ENCODE results near the gene ISL1. TPM values are rescaled to one million over a fixed set of nuclear protein-coding genes. Genes with fewer than 3 reads are reported as not detected.

The ISL1 gene
- polyA plus RNA-seq, 1 donor (not counting 4 experiments of a cell fraction or from before 2014, with no cell fraction given), result 4.5 TPM

GRCh38 chr5:51388488-51389287 lies 5.4 kb downstream of the ISL1 start:
- no peak for FAIRE-seq
- Histone ChIP-seq H2AFZ (ENCODE audit: control insufficient read depth, low read length) (no peak overlapping the region), H3K9me3 (ENCODE audit: control insufficient read depth, low read depth, low read length) (no peaks in the 10 kb centered on the region), H3K27me3 (ENCODE audit: control insufficient read depth, extremely low read depth, insufficient read depth, low read length) (no peaks in the 10 kb centered on the region), H3K4me3 (ENCODE audit: control insufficient read depth in 2 of 3, extremely low read depth in 1 of 3, insufficient read depth in 2 of 3, low read depth in 1 of 3, low read length in 3 of 3) (no peak overlapping the region), H3K9me1 (ENCODE audit: control insufficient read depth, extremely low read depth, insufficient read depth, low read length) (no peaks in the 10 kb centered on the region), H3K27ac (ENCODE audit: control insufficient read depth, insufficient read depth, low read length) (no peak overlapping the region), H3K9ac (ENCODE audit: control insufficient read depth, extremely low read depth, insufficient read depth, low read length) (no peak overlapping the region), H3K79me2 (ENCODE audit: control insufficient read depth, insufficient read depth, low read length) (peaks cover 37% of the 10 kb centered on the region), H4K20me1 (ENCODE audit: control insufficient read depth, extremely low read depth, insufficient read depth, low read length) (no peaks in the 10 kb centered on the region), H3K4me2 (ENCODE audit: control insufficient read depth, extremely low read depth, insufficient read depth, low read depth, low read length) (no peak overlapping the region), H3K4me1 (ENCODE audit: control insufficient read depth, extremely low read depth, insufficient read depth, low read length) (peaks cover 14% of the 10 kb centered on the region), H3K36me3 (ENCODE audit: control insufficient read depth in 2 of 2, extremely low read depth in 1 of 2, insufficient read depth in 2 of 2, low read length in 2 of 2) (peaks cover 1 to 14% of the 10 kb centered on the region in 2 experiments)
- dilution Hi-C loops (cut with MboI; ENCODE audit: extremely low pct_ligation_motif_present, low sequenced_read_pairs), result no loop called here
- no peak for DNase-seq (ENCODE audit: low read depth, low spot score)
- TF ChIP-seq, protein P1, sequence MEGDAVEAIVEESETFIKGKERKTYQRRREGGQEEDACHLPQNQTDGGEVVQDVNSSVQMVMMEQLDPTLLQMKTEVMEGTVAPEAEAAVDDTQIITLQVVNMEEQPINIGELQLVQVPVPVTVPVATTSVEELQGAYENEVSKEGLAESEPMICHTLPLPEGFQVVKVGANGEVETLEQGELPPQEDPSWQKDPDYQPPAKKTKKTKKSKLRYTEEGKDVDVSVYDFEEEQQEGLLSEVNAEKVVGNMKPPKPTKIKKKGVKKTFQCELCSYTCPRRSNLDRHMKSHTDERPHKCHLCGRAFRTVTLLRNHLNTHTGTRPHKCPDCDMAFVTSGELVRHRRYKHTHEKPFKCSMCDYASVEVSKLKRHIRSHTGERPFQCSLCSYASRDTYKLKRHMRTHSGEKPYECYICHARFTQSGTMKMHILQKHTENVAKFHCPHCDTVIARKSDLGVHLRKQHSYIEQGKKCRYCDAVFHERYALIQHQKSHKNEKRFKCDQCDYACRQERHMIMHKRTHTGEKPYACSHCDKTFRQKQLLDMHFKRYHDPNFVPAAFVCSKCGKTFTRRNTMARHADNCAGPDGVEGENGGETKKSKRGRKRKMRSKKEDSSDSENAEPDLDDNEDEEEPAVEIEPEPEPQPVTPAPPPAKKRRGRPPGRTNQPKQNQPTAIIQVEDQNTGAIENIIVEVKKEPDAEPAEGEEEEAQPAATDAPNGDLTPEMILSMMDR (optimal IDR thresholded peaks at IDR 0.05 in 1 of 3, IDR thresholded peaks at IDR 0.05 in 1 of 3, conservative IDR thresholded peaks at IDR 0.05 in 1 of 3; ENCODE audit: extremely low read depth in 1 of 3, insufficient read depth in 2 of 3, low read length in 3 of 3), result no peak

DNA sequence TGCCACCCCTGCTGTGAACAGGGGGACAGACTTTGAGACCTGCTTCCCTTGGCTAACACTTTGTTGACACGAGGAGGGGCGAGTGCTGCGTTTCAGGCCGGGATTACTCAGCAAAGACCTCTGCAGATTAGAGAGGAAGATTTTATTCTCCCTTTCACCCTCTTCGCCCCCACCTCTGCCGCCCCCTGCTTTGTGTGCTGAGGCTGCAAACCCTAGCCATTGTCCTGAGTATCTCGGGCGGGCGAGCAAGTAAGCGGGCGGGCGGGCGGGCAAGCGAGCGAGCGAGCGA lies 6.0 kb downstream of the ISL1 start:
- Histone ChIP-seq H3K4me2 (ENCODE audit: control insufficient read depth, extremely low read depth, insufficient read depth, low read depth, low read length) (no peak overlapping the region), H3K9me3 (ENCODE audit: control insufficient read depth, low read depth, low read length) (no peaks in the 10 kb centered on the region), H3K4me1 (ENCODE audit: control insufficient read depth, extremely low read depth, insufficient read depth, low read length) (peaks cover 14% of the 10 kb centered on the region), H4K20me1 (ENCODE audit: control insufficient read depth, extremely low read depth, insufficient read depth, low read length) (no peaks in the 10 kb centered on the region), H3K27me3 (ENCODE audit: control insufficient read depth, extremely low read depth, insufficient read depth, low read length) (no peaks in the 10 kb centered on the region), H3K4me3 (ENCODE audit: control insufficient read depth in 2 of 3, extremely low read depth in 1 of 3, insufficient read depth in 2 of 3, low read depth in 1 of 3, low read length in 3 of 3) (no peak overlapping the region), H3K9me1 (ENCODE audit: control insufficient read depth, extremely low read depth, insufficient read depth, low read length) (no peaks in the 10 kb centered on the region), H3K36me3 (ENCODE audit: control insufficient read depth in 2 of 2, extremely low read depth in 1 of 2, insufficient read depth in 2 of 2, low read length in 2 of 2) (peaks cover 1 to 14% of the 10 kb centered on the region in 2 experiments), H3K79me2 (ENCODE audit: control insufficient read depth, insufficient read depth, low read length) (peaks cover 33% of the 10 kb centered on the region), H3K27ac (ENCODE audit: control insufficient read depth, insufficient read depth, low read length) (no peak overlapping the region), H3K9ac (ENCODE audit: control insufficient read depth, extremely low read depth, insufficient read depth, low read length) (no peak overlapping the region), H2AFZ (ENCODE audit: control insufficient read depth, low read length) (no peak overlapping the region)
- DNase-seq (ENCODE audit: low read depth, low spot score) (no peak), FAIRE-seq (no peak)
- TF ChIP-seq, protein P1 (optimal IDR thresholded peaks at IDR 0.05 in 1 of 3, IDR thresholded peaks at IDR 0.05 in 1 of 3, conservative IDR thresholded peaks at IDR 0.05 in 1 of 3; ENCODE audit: extremely low read depth in 1 of 3, insufficient read depth in 2 of 3, low read length in 3 of 3), result no peak
- TF ChIP-seq EZH2 (IDR thresholded peaks at IDR 0.05; ENCODE audit: low read length), result no peak
- dilution Hi-C loops (cut with MboI; ENCODE audit: extremely low pct_ligation_motif_present, low sequenced_read_pairs), result no loop called here
